Retina (tissue), 1 donor: ENCODE measurements around the gene DDX4.
A peak's percentile ranks its signal among the peaks of the same experiment; 100 is the strongest.
"Not testable (repeated sequence)": the region's sequence is repeated elsewhere in the genome, so short reads cannot be mapped to it uniquely, and the experiment has no call there.

Experiments used
- DNase-seq: peaks from one replicate; pipeline ENCODE4 v3.0.0-alpha.2; 2016

Gene DDX4

DNA sequence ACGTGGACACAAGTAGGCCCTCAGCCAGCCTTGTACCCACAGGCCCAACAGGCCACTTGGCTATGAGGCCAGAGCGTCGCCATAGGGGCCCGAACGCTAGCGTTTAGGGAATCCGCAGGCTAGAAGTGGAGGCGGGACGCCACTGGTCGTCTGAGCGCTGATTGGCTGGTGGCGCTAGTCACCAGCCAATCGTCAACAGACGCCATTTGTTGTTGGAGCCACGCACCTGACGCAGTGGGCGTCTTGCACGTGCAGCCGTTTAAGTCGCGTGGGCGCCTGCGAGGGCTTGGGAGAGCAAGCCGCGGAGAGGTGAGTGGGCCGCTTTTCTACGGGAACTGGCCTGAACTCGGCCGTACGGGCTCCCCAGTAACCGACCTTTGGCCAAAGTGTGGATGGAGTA, at the start of gene DDX4:
TSS of gene DDX4 (plus strand) at position 269 of the 400 bp plus-strand sequence. CDS start 903 bp downstream, outside the sequence.
- no peak for DNase-seq

DNA sequence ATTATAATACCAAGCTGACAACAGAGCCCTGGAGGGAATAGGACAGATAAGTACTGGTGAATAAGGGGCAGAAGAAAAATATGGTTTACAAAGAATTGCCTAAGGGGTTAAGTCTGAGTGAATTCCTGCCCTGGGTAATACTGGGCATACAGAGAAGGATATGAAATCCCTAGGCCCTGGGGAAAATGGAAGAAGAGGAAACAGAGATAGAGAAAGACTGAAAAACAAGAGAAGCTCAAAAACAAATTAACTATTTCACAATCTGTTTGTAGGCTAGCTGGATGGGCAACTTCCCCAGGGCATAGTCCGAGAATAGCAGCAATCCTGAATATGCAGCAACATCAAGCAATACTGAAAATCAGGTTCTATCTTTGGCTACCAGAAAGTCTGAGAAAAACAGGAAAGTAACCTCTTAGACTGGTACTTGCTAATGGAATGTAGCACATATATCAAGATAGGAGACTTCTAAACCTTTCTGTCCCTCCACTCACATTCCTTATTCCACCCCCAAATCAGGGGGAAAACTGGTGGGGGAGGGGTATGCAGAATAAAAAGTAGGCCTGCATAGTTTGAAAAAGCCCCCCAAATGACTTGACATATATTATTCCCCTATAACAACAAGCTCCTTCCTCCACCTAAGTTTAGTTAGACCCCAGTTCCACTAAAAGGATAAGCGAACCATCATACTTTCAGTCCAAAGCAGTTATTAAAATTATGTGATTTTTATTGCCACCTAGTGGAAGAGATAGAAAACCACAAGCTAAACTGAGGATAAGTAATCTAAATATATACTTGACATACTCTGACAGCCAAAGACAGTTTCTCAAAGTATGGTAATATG, 46.4 kb upstream of the DDX4 start:
- peak; percentile 23 for DNase-seq

DNA sequence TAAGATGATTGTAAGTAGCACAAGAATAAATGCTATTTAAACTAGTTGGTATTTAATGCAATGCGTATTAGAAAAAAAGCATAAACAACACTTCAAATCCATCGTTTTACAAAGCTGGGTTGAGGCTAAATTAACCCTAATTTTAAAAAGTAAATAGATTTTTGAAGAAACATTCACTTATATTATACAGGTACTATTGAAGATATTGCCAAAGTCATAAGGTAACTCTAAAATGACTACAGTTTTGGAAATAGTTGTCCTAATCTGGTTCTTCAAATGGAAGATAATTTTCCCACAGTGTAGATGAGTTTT, 45.8 kb upstream of the DDX4 start:
- DNase-seq = no peak

DNA sequence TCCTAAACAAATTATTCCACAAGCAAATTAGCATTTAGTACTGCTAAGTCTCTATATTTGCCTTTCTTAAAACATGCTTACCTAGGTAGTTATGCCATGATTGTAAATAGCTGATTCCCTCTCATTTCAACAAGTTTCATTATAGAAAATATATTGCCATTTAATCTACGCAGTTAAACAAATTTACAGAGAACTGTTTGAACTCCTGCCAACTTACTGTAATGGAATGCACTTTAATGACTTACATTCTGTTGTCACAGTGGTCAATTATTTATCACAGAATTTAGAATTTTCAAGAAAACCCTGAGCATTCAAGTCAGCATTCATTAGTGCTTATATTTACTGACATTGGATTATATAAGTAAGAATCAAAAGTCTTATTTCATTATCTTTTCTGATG, 45.4 kb upstream of the DDX4 start:
- DNase-seq = no peak

DNA sequence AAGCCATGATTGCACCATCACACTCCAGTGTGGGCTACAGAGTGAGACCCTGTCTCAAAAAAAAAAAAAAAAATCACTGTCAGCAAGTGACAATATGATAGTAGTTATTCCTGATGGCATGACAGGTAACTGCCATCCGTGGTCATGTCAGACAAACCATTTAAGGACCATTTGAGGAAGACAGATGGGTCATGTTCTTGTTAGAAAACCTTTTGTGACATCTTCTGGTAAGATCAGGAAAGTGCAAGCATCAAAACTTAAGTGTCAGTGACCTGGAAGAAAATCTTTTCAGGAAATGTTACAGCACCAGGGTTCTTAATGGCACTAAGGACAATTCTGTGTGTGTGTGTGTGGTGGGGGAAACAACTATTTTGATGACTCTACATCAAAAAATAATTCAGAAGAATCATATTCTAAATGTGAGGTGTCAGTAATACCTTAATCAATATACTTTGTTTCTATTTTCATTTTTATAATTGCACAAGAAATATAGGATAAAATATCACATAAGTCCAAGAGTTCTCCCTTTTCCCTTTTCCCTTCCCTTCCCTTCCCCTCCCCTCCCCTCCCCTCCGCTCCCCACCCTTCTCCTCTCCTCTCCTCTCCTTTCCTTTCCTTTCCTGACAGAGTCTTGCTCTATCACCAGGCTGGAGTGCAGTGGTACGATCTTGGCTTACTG, 43.6 kb upstream of the DDX4 start:
- DNase-seq = peak; percentile 41

DNA sequence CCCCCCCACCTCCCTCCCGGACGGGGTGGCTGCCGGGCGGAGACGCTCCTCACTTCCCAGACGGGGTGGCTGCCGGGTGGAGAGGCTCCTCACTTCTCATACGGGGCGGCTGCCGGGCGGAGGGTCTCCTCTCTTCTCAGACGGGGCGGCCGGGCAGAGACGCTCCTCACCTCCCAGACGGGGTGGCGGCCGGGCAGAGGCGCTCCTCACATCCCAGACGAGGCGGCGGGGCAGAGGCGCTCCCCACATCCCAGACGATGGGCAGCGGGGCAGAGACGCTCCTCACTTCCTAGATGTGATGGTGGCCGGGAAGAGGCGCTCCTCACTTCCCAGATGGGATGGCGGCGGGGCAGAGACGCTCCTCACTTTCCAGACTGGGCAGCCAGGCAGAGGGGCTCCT, 41.2 kb upstream of the DDX4 start:
- DNase-seq = not testable (repeated sequence)

DNA sequence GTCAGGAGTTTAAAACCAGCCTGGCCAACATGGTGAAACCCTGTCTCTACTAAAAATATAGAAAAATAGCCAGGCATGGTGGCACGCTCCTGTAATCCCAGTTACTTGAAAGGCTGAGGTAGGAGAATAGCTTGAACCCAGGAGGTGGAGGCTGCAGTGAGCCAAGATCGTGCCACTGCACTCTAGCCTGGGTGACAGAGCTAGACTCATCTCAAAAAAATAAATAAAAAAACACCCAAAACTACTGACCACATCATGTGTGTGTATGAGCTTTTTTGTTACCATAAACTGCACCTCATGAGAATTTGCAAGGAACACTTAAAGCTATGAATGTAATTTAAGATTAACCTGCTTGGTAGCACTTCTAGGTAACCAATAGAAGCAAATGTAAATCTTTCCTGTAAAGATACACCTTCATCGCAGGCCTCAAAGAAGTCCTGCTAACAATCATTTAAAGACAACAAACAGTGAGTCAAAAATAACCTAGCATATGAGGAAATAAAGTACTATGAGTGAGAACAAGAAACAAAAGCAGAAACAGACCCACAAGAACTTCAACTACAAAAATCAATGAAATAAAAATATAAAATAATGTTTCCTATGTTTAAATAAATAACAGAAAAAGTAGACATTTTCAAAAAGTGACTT, 38.7 kb upstream of the DDX4 start:
- no peak for DNase-seq

DNA sequence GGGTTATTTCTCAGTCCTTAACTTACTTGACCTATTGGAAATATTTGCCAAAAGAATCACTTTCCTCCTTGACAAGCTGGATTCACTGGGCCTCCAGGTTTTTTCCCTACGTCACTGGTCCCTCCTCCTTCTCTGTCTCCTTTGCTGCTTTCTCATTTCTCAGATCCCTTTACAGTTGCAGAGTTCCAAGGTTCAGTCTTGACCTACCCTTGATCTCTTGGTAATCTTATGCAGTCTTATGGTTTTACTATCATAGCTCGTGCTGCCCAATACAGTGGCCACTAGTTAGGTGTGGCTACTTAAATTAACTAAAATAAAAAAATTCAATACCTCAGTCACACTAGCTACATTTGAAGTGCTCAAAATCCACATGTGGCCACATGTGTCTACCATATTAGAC, 37.1 kb upstream of the DDX4 start:
- no peak for DNase-seq

DNA sequence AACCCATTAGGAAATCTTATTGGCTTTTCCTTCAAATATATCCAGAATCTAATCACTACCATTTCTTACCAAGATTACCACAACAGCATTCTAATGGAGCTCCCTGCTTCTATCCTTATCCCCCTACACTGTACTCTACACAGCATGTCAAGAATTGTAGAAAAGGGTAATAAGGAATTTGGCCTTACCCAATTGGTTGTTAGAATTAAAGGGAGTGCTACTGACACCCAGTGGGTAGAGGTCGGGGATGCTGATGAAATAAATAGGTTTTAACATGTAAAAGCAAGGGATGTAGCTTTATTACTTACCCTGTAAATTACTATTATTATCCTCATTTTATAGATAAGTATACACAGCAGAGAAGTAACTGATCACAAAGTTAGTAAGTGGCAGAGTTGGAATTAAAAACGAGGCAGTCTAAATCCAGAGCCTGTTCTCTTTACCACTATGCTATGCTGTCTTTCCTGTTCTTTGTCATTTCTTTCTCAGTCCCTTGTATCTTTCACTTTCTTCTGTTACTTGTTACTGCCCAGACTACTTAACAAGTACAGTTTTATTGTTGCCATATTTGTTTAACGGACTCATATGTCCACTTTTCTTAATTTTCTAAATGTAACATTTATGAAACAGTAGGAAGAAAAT, 36.3 kb upstream of the DDX4 start:
- DNase-seq = no peak

DNA sequence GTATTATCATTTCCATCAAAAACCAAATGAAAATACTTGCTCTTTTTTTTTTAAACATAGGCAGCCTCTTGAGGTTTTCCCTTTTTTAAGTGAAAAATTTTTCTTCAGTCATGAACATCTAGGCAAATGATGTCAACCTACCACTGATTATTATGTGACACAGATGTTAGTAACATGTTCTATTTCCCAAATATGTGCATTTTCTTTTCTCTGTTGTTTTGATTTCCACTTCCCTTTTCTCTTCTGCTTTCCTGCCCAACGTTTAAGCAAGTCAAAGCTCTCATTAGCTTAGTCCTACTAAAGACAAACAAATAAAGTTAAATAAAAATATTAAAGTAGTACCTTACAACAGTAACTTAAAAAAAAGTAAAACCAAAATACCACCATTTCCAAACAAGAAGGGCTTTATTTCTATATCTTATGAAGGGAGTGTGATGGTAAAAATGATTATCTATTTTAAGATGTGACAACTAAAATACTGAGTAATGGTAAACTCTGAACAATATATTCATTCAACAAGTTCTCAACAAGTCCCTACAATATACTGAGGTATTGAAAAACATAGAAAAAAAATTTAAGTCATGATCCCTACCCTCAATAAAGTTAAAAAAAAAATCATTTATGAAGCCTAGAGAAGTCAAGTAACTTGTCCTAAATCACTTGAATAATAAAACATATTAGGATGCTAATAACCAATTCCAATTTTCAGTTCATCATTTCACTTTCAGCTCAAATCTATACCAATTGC, 35.1 kb upstream of the DDX4 start:
- no peak for DNase-seq

DNA sequence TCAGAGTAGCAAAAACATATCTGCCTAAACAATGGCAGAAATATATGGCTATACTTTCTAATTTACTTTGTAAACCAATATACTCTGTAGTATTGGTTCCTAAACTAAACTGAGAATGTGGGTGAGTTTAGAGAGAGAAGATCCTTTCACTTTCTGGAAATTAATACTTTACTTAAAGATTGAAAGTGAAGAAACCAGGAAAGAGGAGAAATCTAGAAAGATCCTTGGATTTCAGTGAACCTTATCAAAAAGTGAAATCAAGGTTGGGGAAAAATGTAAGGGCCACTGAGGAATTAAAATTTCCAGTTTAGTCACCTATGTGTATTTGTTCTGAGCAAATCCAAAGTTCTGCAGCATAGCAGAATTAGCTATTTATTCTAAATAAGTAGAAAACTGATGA, 31.6 kb upstream of the DDX4 start:
- no peak for DNase-seq

DNA sequence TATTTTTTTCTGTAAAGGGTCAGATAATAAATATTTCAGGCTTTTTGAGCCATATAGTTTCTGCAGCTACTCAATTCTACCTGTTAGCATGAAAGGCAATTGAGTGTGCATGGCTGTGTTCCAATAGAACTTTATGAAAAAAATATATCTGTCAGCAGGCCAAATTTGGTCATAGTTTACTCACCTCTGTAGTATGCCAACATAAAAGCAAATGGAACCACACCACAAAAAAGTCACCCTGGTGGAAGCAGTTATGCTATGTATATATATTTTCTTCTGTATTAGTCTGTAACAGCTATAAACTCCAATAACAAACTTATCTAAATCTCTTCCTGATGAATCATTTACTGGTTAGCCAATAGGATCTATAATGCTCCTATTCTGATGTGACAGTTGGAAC, 29.1 kb upstream of the DDX4 start:
- DNase-seq = no peak

DNA sequence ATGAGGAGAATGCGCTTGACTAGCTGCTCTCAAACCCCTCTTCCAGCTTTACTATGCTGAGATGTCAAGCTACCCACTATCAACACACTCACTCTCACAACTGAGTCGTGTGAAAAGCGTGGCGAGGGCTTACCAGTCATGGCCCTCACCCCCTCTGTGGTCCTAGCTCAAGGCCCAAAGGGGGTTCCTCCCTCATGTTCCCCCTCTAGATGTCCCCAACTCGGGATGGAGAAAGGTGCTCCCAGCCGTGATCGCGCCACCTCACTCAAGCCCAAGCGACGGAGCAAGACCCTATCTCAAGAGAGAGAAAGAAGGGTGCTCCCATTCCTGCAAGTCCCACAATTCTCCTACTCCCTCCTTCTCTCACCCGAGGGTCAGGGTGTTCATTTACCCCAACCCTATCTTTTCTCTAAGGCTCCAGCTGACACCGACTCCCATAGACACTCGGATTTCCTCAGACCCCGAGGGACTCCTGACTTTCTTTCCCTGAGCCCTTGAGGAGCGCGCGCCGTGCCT, 26.3 kb upstream of the DDX4 start:
- DNase-seq = no peak

DNA sequence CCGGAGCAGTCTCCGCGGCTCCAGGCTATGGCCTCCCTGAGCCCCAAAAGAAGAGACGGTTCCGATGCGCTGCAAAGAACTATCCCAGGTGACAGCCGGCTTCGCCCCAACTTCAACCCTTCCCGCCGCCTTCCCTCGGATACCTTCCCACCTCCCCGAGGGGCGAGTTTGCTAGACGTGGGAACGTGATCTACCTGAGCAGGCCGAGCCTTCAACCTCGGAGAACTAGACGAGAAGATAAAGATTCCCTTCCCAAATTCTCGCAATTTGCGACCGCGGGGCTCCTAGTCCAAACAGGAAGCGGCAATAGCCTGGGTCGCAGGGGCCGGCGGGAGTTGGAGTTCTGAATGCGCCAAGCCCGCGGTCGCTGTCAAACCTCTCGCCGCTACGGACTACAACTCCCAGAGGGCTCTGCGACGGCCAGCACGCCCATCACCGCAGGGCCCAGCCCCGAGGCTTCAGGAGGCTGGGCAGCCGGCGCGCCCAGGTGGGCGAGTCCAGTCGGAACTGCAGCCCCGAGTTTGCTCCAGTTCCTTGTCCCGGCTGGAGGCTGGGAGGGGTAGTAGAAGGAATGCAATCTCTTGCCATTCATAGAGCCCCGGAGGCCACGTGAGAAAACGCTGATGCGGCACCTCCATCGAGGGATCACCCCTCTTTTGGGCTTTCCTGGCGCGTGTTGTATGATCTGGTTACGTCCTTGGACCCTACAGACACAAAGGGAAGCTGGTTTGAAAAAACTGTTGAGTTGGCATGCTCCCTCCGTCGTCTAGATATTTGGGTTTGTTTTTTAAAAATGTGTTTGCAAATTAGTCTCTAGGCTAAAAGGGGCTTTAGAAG, 25.6 kb upstream of the DDX4 start, which contains the start of gene SLC38A9:
TSS of gene SLC38A9 (minus strand) at position 302 of the 837 bp plus-strand sequence. CDS start 14,366 bp downstream, outside the sequence.
- peak; percentile 96 for DNase-seq

DNA sequence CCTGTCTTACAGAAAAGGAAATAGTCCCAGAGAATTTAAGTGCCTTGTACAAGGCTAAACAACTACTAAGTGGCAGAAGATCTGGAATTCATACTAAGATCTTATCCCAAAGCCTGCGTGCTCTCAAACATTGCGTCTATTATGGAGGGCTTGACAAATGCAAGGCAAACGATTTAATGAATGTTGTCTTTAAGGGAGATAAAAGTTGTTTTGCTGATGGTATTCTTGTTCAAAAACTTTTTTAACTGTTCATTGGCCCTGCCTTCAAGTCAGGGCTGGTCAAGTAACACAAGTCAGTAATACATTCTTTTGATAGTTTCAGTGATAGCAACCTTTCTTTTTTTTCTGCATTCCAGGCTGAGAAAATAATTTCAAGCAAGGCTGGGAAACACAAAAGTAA, 24.0 kb upstream of the DDX4 start:
- no peak for DNase-seq

DNA sequence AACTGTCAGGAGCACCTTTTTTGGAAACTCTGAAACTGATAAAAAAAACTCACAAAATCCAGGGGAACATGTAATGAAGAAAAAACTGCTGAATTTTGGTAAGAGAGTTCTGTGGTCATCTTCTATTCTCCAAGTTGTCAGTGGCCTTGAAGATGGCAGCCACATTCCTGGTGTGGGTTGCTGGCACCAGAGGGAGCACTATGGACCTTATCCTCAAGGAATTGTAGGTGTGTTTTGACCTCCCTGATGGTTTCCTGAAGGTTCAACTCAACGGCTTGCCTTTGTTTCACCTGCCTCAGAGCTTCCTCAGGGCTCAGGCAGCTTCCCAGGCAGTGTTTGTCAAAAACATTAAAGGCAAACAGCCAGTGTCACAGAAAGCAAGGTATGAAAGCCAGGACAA, 23.5 kb upstream of the DDX4 start:
- DNase-seq = no peak

DNA sequence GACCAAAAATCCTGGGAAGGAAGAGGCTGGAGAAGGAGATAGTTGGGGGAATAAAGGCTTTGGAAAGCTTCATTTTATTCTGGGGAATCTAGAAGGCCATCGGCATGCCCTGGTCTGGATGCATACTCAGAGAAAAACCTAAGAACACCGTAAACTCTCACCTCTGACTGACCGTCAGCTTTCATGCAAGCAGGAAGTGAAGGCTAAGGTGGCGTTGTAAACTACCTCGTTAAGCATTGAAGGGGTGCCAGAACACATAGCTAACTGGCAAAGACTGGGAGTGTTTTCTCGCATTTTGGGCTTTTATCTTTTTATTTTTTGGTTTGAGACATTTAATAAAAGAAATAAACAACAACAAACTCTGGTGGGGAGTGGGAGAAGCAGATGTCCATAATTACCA, 23.1 kb upstream of the DDX4 start:
- no peak for DNase-seq

DNA sequence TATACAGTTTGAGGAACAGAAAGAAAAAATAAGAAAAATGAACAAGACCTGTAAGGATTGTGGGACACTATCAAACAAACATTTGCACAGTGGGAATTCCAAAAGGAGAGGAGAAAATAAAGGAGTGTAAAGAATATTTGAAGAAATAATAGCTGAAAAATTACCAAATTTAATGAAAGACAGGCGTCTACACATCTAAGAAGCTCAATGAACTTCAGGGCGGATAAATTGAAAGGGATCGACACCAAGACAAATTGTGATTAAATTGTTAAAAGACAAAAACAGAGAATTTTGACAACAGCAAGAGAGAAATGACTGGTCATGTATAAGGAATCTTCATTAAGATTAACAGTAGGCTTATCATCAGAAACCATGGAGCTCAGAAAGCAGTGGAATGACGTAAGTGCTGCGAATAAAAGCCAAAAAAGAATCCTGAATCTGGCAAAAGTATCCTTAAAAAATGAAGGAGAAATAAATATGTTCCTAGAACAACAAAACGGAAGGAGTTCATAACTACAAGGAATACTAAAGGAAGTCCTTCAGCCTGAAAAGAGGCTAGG, 22.3 kb upstream of the DDX4 start:
- no peak for DNase-seq

DNA sequence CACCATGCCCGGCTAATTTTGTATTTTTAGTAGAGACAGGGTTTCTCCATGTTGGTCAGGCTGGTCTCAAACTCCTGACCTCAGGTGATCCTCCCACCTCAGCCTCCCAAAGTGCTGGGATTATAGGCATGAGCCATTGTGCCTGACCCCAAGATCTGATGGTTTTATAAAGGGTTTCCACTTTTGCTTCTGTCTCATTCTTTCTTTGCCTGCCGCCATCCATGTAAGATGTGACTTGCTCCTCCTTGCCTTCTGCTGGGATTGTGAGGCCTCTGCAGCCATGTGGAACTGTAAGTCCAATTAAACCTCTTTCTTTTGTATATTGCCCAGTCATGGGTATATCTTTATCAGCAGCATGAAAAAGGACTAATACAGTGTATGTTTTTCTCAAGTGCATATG, 18.8 kb upstream of the DDX4 start:
- DNase-seq = not testable (repeated sequence)

DNA sequence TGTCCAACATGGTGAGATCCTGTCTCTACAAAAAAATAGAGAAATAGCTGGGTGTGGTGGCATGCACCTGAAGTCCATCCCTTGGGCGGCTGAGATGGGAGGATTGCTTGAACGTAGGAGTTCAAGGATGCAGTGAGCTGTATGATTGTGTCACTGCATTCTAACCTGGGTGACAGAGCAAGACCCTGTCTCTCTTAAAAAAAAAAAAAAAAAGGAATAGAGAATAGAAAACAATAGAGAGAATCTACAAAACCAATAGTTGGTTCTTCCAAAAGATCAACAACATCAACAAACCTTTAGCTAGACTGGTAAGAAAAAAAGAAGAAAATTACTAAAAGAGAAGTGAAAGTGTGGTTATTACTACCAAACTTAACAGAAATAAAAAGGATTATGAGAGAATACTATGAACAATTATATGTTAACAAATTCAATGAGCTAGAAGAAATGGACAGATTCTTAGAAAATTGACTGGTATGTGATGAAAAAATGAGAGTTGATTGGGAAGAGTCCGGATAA, 17.6 kb upstream of the DDX4 start:
- DNase-seq = no peak

DNA sequence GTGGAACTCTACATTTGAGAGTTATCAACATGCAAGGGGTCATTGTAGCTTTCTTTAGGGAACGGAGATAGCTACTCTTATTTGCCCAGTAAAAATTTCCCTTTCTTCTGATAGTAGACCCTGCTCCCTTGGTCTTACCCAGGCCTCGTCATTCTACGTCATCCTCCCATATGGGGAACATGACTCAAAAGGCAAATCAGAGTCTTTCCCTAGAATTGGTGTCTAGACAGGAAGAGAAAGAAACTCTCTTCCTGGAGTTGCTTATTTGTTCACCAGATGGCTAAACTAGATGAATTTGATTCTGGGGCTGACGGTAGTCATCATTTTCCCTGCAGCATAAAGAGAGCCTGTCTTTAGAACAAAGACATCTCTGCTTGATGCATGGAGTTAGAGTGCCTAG, 13.6 kb upstream of the DDX4 start:
- no peak for DNase-seq
